GM19023 (cell line): Measurements from ENCODE around the gene DIO3.

Experiments
- ATAC-seq: cut with Tn5 transposase; IDR thresholded peaks from one replicate; pipeline ENCODE4 v1.9.1; 2021; ENCODE audit warnings: mild to moderate bottlenecking, moderate library complexity; ENCODE audit not compliant: unreplicated experiment

Gene DIO3

DNA sequence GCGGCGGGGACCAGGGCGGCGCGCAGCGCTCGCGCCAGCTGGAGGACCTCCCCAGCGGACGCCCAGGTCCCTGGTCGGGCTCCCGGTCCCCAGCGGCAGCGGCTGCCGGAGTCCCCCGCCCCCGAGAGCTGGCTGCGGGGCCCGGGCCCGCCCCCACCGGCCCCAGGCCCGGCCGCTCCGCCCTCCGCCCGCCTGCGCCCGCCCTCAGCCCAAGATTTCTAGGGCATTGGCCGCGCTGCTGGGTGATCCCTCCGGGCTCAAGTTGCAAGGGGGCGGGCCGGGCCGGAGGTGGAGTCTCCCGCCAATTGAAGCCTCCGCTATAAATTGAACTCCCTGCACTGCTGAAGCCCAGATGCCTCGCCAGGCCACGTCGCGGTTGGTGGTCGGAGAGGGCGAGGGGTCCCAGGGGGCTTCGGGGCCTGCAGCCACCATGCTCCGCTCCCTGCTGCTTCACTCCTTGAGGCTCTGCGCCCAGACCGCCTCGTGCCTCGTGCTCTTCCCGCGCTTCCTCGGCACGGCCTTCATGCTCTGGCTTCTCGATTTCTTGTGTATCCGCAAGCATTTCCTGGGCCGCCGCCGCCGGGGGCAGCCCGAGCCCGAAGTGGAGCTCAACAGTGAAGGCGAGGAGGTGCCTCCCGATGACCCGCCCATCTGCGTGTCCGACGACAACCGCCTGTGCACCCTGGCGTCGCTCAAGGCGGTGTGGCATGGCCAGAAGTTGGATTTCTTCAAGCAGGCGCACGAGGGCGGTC is at the start of gene DIO3:
Gene DIO3, plus strand, starts transcription at position 351 of the 752 bp plus-strand sequence.
- ATAC-seq: no peak

DNA sequence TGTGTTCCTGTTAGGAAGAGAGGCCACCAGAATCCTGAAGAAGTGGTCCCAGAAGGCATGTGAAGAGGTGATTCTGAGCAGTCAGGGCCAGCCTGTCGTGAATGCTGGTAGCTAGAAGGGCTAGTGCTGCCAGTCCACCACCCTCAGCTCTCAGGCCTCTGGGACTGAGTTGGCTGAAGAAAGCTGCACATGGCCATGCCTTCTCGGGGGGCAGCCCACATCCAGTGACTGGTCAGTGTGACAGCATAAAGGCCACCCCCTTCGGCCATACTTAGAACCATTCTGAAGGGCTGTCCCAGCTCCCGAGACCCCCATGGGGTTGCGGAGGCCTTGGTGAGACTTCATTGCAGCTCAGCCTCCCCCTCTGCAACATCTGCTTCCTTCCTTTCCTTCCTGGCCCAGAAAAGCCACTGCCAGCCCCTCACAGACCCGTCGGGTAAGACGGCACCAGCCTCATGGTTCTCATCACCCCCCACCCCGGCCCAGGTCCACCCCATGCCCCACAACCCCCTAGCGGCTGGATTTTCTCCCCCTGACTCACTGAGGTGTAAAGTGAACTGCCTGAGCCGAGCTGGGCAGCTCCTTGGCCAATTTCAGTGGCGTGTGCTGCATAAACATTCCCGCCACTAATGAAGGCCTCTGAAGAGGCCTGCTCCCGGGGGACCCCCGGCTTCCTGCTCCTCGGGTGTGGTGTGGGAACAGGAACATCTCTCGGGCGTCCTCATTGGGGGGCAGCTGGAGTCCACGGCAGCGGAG is 49.5 kb upstream of the DIO3 start:
- no peak for ATAC-seq

DNA sequence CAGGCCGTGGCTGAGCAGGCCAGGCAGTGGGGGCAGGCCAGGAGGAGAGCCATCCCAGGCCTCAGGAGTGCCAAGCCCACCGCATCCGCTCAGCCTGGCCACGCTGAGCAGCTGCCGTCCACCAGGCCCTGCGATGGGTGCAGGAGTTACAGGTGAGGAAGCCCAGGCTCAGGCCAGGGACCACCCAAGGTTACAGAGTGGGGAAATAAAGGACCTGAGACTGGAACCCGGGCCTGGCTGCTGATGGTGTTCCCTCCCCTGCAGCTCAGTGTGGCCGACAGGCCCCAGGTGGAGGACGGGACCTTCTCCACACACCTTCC is 49.0 kb upstream of the DIO3 start:
- no peak for ATAC-seq

DNA sequence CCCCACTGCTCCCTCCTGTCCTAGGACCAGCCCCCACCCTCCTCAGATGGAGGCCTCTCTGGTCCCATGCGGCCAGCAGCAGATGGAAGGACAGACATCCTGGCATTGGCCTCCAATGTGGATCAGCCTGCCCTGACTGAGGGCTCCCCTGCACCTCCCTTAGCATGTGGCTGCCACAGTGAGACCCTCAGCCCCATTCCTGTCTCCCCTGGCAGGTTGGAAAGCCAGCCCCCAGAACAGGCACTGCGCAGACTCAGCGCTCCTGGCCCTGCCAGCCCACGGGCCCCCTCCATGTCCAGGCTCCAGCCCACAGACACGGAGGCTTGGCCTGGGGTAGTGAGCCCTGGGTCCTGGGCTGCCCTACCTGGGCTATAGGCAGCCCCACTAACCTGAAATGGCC is 47.2 kb upstream of the DIO3 start:
- no peak for ATAC-seq

DNA sequence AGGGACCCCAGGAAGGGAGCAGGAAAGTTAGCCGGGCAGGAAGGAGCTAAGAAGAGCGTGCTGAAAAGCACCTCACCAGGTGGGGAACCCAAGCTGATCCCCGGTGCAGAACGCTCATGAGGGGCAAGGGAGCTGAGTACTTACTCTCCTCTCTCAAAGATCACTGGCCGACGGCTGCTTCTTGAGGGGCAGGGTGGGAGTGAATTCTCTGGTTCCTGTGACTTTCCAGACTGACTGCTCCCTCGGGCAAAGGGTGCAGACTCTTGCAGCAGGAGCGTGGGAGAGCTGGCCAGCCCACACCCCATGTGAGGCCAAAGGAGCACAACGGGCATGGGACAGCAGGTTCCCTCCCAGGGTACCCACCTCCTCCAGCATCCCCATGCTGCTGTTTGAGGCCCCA is 44.9 kb upstream of the DIO3 start:
- ATAC-seq: no peak

DNA sequence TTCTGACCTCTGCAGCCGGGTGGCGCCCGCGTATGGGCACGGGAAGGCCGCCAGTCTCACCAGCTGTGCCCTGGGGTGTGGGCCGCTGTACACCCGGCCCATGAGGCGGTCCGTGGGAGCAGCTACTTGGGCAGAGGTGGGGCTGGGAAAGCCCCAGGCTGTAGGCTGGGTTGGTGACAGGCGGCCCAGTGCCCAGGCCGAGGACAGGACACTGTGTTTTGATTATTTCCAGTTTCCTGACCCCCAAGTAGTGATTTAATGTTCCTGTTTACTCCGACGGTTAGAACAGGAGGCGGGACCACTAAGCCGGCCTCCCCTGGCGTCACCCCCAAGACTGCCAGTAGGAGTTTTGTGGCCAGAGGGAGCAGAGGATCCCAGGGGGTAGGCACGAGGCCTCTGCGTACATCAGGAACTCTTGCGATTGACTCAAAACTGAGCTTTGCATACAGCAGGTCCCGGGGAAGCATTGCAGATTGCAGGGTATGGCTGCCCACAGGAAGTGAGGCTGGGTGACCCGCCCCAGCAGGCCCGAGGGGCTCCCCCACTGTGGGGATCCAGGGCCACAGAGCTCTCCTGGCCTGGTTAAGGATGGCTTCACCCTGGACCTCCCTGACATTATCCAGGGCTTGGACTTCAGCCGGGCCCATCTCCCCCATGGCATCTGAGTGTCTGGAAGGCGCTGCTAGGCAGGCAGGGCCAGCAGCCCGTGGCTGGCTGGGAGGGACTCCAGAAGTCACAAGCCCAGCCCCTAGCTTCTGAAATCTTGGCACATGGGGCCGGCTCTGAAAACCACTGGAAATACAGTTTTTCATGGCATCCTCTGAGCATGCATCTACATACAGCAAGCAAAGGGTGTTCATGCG is 42.5 kb upstream of the DIO3 start:
- ATAC-seq: no peak

DNA sequence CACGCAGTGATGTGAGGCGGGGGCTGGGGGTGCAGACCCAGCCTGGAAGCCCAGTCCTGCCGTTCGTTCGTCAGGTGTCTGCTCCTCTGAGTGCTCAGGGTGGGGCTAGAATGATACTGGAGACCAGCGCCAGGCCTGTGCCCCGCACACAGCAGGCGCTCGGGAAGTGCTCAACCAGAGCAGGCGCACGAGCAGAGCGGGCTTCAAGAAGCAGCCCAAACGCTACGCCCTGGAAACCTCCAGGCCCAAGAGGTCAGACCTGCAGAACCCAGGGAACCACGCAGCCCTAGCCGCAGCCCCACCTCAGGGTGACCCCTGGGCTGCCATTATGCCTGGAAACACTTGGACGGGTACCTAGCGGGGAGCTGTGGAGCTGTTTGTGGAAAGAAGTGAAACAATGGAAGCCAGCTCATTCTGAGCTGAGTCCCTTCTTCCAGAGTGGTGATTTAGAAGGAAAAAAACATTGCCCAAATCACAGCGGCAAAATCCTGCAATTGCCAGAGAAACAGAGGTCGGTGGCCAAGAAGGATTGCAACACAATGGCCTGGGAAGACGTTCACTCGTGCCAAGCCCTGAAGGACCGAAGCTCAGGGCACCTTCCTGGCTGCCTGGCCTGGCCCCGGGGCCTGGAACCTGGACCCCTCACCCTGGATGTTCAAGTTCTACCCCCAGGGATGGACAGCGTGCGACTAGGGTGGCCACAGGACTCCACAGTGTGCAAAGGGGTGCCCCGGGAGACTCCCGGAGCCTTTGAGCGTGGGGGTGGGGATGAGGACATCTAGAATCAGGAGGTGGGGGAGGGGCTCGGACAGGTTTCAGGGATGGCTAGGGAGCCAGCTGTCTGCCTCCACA is 40.4 kb upstream of the DIO3 start:
- no peak for ATAC-seq

DNA sequence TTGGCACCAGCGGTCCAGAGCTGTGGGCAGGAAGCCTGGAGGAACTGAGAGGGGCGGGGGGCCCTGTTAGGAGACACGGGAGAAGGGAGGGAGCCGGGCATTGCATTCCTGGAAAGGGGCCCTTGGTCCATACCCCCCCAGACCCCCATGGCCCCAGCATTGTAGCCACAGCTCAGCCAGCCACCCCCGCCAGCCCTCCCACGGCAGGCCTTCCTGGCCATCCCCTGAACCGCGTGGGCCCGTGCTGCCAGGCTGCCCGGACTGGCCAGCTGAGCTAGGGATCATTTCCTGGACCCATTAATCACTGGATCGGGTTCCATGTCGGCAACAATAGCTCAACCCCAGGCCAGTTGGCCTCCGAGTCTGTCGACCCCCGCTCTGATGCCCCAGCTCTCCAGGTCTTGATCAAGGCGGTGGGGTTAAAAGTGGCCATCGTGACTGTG is 39.8 kb upstream of the DIO3 start:
- no peak for ATAC-seq

DNA sequence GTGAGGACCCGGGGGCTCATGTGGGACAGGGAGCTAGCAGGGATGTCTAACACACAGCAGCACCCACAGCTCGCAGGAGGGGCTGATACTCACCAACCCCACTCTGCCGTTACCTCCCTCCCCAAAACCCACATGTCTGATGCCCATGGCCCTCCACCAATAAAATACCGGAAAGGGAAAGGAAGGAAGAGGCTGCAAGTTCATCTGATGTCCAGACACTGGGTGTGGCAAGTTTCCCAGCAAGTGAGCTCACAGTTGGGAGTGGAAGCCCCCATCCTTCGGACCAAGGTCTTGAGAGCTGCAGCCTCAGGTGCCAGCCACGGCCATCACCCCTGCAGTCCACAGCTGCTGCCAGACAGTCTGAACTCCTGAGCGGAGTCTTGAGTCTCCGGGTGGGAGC is 39.3 kb upstream of the DIO3 start:
- no peak for ATAC-seq

DNA sequence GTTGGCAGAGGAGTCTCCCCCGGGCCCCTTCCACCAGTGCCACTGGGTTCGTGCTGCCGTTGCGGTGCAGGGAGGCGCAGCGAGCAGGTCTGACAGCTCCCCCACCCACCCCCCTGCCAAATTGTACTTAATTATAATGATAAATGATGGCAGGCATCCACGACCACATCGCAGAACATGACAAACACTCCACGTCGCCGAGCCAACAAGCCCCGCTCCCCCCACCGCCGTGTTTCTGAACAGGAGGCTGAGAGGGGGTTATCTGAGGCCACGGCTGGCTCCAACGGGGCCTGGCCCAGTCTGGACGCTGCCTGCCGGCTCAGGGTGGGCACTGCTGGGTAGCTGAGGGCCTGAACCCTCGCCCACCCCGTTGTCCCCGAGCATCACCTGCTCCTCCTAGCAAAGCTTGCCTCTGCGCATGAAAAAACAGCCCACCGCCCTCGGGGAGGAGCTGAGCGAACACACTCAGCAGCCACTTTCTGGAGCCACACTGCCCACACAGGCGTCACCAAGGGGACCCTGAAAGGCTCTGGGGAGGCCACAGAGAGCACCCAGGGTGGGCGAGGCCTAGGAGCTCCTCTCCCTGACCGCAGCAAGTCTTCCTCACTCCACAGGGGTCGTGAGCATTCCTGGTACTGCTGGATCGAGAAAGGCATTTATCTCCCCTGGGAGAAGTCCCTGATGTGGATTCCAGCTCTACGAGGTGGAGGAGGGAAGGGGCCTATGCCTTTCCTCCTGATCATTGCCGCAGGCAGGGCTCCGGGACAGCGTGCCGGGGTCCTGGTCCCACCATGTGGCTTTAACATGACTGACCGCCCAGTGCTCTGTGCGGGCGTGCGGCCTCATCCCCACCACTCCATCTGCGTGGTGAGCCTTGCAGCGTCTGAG is 35.4 kb upstream of the DIO3 start:
- no peak for ATAC-seq

DNA sequence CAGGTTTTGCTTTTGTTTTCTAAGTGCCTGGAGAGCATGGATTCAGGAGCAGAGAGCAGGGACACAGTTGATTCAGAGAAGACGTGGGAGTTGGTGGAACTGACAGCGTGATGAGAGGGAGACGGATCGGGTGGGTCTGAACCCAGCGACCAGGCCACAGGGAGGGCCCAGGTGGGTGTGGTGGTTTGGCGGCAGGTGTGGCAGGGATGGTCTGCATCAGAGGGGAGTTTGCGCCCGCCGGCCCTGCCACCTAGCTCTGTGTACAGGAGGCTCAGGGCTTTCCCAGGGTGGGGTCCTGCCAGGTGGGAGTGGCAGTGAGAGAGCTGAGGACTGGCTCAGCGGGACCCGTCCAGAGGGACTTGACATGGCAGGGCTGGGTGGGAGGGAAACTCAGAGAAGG is 33.3 kb upstream of the DIO3 start:
- no peak for ATAC-seq

DNA sequence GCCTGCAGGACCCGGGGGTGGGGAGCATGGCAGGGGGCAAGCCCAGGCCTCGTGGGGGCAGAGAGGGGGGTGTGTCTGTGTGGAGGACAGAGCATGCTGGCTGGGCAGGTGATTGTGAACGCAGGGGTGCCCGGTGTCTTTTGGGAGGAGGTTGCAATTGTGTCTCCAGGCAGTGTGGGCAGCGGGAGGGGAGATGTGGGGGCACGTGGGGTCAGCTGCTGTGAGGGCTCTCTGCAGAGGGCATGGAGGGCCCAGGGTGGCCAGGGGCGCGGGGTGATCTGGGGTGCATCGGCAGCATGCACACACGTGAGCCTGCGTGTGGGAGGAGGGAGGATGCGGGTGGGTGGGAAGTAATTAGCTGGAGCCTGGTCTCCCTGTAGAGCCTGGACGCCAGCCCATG is 32.2 kb upstream of the DIO3 start:
- ATAC-seq: no peak

DNA sequence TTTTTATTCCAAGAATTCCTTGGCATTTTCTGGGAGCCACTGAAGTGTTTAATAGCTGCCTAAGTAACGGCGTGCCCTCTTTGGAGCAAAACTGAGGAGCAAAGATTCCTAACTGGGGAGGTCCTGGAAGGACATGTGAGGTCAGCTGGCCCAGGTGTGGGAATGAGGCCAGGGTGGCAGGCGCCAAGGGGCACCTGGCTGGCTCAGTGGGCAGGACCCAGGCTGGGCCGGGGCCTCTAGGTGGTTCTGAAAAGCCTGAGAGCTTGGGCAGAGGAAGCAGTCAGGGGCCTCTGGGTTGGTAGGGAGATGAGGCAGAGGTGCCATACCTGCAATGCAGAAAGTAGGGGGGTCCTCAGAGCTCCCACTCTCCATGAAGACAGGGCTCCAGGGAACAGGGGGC is 27.1 kb upstream of the DIO3 start:
- no peak for ATAC-seq

DNA sequence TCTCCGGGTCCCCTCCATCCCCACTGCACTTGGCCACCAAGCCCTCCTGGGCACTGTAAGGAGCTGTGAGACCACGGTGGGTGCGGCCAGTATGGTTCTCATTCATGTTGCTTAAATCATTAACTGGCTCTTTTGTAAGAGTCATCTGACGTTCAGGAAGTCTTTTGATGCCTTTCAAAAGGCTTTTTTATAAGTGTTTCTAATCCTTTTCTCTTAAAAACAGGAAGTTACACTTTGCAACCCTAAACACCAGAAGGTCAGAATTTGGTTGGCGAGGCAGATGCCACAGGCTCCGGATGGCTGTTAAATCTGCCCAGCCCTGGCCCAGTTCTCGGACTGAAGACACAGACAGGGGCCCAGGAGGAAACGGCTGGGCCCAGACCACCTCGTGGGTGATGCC is 26.1 kb upstream of the DIO3 start:
- ATAC-seq: no peak

DNA sequence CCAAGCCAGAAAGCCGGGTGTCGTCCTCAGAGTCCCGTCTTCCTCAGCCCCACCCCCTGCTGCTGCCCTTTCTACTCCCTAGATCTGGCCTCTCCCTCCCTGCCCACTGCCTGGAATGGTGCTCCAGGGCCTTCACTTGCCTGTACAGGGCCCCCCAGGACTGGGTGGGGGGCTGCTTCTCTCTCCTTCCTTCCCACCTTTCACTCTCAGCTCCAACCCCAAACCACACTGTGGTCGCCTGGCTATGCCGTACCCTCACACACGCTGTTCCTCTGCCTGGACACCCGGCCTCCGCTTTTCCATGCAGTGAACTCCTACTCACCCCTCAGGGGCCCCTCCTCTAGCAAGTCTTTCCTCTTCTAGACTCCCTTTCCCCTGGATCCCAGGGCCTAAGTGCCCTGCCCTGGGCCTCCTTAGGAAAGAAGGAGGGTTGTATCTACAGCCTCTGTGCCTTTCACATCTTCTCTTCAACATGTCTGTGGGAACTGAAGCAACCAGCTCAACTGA is 25.5 kb upstream of the DIO3 start:
- no peak for ATAC-seq

DNA sequence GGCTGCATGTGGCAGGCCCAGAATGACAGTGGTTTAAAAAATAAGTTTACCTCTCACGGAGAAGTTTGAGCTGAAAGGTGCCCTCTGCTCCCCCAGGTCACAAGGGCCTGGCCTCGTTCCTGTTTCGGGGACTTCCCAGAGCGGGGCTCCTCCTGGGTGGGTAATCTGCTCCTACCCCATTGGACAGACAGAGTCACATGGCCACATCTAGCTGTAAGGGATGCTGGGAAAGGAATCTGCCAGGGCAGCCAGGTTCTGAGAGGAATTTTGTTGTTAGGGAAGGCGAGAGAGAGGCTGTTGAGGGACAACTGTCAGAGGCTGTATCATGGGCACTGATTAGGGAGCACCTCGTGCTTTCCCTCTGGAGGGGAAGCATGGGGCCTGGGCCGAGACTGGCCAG is 24.0 kb upstream of the DIO3 start:
- no peak for ATAC-seq

DNA sequence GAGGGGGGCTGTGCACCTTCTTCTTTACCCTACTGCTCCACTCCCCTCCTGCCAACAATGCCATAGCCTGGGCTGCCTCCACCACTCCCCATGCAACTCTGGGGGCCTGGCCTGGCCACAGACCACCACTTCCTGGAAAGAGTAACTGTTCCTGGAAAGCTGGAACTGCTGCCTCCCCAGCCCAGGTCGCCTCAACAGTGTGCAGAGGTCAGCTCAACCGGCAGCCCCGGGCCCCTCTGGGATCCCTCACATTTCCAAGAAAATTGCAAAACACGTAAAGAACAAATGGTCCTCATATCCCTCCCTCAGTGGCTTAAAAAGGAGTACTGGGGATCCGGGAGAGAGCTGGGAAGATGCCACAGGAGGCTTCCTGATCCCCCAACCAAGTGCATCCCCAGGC is 22.4 kb upstream of the DIO3 start:
- ATAC-seq: no peak

DNA sequence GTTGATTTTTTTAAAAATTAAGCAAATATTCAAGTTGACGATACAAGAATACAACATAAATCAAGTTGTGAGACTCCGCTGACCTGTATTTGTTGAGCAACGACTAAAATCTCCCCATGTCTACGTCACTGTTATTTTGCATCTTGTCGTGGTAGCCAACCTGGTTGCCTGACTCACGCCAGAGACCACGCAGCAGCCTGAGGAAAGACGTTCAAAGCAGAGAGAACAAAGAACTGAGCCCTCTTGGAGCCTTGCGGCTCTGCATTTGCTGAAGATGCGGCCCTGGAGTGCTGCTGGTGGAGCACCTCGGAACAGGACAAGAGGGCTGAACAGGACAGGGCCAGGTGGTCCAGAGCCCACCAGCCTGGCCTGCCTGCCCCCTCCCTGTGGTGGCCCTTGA is 21.4 kb upstream of the DIO3 start:
- ATAC-seq: no peak
